ENCODE results near the gene RNASEH1. TPM values are rescaled to one million over a fixed set of nuclear protein-coding genes. Genes with fewer than 3 reads are reported as not detected.

RNASEH1 gene
- total and polyA plus RNA-seq, 2 of the 13 experiments (the other 11 are each of a cell fraction or from before 2014, with no cell fraction given) = 14.5 to 57.4 TPM

DNA sequence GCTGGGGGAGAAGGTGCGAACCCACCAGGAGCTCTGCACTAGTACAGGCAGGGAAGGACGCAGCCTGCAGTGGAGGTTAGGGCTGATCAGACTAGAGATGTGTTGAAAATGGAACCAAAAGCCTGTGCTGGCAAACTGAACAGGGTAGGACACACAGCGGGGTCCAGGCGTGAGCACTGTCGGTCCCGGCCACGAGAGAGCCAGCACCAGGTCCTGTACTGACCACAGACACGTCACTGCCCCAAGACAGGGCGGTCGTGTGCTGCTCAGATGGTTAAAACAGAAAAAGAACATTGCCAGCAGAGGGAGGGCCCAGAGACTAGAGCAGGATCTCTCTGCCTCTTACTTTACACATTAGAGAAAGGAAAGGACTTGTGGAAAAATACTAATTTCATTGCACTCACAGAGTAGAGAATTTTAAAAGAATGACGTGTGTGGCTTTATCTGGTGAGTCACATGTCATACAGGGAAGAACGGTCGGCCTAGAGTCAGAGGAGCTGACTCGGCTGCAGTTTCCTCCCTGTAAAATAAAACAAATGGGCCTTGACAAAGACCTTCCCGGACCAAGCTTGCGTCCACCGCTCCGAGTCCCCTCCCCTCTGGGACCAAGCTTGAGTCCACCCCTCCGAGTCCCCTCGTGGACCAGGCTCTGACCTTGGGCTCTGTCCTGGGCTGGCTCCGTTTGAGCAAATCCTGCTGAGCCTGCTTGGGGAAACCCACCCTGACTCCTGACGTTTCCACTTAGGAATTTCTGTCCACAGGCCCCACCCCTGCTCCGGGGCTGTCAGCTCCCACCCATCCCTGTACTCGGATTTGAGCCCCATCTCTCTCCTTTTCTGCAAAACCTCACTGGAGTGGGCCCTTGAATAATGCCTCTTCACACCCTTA is 22.1 kb downstream of the RNASEH1 start (continued):
- no peak for TF ChIP-seq ZFP36L1 (CRISPR knock-in tag; IDR thresholded peaks at IDR 0.05)
- 0 out of 2 replicates have a peak, but pooled peaks have one; percentile 48 for TF ChIP-seq MZF1 (CRISPR knock-in tag; IDR thresholded peaks at IDR 0.05; ENCODE audit: borderline replicate concordance)
- TF ChIP-seq, protein P1, sequence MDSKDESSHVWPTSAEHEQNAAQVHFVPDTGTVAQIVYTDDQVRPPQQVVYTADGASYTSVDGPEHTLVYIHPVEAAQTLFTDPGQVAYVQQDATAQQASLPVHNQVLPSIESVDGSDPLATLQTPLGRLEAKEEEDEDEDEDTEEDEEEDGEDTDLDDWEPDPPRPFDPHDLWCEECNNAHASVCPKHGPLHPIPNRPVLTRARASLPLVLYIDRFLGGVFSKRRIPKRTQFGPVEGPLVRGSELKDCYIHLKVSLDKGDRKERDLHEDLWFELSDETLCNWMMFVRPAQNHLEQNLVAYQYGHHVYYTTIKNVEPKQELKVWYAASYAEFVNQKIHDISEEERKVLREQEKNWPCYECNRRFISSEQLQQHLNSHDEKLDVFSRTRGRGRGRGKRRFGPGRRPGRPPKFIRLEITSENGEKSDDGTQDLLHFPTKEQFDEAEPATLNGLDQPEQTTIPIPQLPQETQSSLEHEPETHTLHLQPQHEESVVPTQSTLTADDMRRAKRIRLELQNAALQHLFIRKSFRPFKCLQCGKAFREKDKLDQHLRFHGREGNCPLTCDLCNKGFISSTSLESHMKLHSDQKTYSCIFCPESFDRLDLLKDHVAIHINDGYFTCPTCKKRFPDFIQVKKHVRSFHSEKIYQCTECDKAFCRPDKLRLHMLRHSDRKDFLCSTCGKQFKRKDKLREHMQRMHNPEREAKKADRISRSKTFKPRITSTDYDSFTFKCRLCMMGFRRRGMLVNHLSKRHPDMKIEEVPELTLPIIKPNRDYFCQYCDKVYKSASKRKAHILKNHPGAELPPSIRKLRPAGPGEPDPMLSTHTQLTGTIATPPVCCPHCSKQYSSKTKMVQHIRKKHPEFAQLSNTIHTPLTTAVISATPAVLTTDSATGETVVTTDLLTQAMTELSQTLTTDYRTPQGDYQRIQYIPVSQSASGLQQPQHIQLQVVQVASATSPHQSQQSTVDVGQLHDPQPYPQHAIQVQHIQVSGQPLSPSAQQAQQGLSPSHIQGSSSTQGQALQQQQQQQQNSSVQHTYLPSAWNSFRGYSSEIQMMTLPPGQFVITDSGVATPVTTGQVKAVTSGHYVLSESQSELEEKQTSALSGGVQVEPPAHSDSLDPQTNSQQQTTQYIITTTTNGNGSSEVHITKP (CRISPR knock-in tag; IDR thresholded peaks at IDR 0.05; ENCODE audit: low read depth) = peak; percentile 94
- peak; percentile 50; the same call in 1 of the 2 replicates for TF ChIP-seq ISL2 (CRISPR knock-in tag; IDR thresholded peaks at IDR 0.05)
- no peak for TF ChIP-seq ETV5 (CRISPR knock-in tag; IDR thresholded peaks at IDR 0.05; ENCODE audit: borderline replicate concordance)
- TF ChIP-seq RBM22 (optimal IDR thresholded peaks at IDR 0.05; ENCODE audit: low read length) = peak; percentile 57
- TF ChIP-seq, protein P2, sequence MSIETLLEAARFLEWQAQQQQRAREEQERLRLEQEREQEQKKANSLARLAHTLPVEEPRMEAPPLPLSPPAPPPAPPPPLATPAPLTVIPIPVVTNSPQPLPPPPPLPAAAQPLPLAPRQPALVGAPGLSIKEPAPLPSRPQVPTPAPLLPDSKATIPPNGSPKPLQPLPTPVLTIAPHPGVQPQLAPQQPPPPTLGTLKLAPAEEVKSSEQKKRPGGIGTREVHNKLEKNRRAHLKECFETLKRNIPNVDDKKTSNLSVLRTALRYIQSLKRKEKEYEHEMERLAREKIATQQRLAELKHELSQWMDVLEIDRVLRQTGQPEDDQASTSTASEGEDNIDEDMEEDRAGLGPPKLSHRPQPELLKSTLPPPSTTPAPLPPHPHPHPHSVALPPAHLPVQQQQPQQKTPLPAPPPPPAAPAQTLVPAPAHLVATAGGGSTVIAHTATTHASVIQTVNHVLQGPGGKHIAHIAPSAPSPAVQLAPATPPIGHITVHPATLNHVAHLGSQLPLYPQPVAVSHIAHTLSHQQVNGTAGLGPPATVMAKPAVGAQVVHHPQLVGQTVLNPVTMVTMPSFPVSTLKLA (IDR thresholded peaks at IDR 0.05) = 0 out of 2 replicates have a peak, but pooled peaks have one; percentile 20
- TF ChIP-seq, protein P3, sequence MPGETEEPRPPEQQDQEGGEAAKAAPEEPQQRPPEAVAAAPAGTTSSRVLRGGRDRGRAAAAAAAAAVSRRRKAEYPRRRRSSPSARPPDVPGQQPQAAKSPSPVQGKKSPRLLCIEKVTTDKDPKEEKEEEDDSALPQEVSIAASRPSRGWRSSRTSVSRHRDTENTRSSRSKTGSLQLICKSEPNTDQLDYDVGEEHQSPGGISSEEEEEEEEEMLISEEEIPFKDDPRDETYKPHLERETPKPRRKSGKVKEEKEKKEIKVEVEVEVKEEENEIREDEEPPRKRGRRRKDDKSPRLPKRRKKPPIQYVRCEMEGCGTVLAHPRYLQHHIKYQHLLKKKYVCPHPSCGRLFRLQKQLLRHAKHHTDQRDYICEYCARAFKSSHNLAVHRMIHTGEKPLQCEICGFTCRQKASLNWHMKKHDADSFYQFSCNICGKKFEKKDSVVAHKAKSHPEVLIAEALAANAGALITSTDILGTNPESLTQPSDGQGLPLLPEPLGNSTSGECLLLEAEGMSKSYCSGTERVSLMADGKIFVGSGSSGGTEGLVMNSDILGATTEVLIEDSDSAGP (CRISPR knock-in tag; IDR thresholded peaks at IDR 0.05; ENCODE audit: borderline replicate concordance) = peak; percentile 87; the same call in 1 of the 2 replicates
- TF ChIP-seq TOPORS (CRISPR knock-in tag; IDR thresholded peaks at IDR 0.05) = no peak
- TF ChIP-seq, protein P4, sequence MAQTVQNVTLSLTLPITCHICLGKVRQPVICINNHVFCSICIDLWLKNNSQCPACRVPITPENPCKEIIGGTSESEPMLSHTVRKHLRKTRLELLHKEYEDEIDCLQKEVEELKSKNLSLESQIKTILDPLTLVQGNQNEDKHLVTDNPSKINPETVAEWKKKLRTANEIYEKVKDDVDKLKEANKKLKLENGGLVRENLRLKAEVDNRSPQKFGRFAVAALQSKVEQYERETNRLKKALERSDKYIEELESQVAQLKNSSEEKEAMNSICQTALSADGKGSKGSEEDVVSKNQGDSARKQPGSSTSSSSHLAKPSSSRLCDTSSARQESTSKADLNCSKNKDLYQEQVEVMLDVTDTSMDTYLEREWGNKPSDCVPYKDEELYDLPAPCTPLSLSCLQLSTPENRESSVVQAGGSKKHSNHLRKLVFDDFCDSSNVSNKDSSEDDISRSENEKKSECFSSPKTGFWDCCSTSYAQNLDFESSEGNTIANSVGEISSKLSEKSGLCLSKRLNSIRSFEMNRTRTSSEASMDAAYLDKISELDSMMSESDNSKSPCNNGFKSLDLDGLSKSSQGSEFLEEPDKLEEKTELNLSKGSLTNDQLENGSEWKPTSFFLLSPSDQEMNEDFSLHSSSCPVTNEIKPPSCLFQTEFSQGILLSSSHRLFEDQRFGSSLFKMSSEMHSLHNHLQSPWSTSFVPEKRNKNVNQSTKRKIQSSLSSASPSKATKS (CRISPR knock-in tag; IDR thresholded peaks at IDR 0.05) = no peak; the same call in 1 of the 2 replicates
- no peak for TF ChIP-seq LCORL (IDR thresholded peaks at IDR 0.05)
- TF ChIP-seq LCORL (CRISPR knock-in tag; IDR thresholded peaks at IDR 0.05) = 0 out of 2 replicates have a peak, but pooled peaks have one; percentile 77
- no peak for TF ChIP-seq MEIS2 (CRISPR knock-in tag; IDR thresholded peaks at IDR 0.05)
- TF ChIP-seq RFX3 (CRISPR knock-in tag; IDR thresholded peaks at IDR 0.05) = no peak
- TF ChIP-seq NFIB (CRISPR knock-in tag; IDR thresholded peaks at IDR 0.05; ENCODE audit: borderline replicate concordance) = no peak
- no peak; the same call in 1 of the 2 replicates for TF ChIP-seq SP5 (CRISPR knock-in tag; IDR thresholded peaks at IDR 0.05; ENCODE audit: borderline replicate concordance, low read depth)
- TF ChIP-seq RXRB (CRISPR knock-in tag; IDR thresholded peaks at IDR 0.05; ENCODE audit: borderline replicate concordance) = peak; percentile 43
- 0 out of 2 replicates have a peak, but pooled peaks have one; percentile 35 for TF ChIP-seq ZNF772 (CRISPR knock-in tag; IDR thresholded peaks at IDR 0.05)
- TF ChIP-seq DNMT3B (CRISPR knock-in tag; conservative IDR thresholded peaks at IDR 0.05) = no peak; the same call in 1 of the 2 replicates
- TF ChIP-seq NFE2 (CRISPR knock-in tag; IDR thresholded peaks at IDR 0.05) = no peak
- no peak for TF ChIP-seq ZMYM4 (CRISPR knock-in tag; IDR thresholded peaks at IDR 0.05)

Measured in HepG2 (cell line).